Choroid plexus epithelial cell (primary cell): ENCODE measurements around the gene HSD17B3.
"Not testable (repeated sequence)": the region's sequence is repeated elsewhere in the genome, so short reads cannot be mapped to it uniquely, and the experiment has no call there.

Experiments used
- DNase-seq: peaks from one replicate; pipeline ENCODE4 v3.0.0-alpha.2; 2010; ENCODE audit warnings: low read depth
- H3K4me3 ChIP-seq: 2 replicates; pipeline ENCODE4 v1.5.1; 2011; ENCODE audit warnings: low read depth, mild to moderate bottlenecking, control low read depth, low read length, moderate library complexity
- CTCF ChIP-seq: conservative IDR thresholded peaks from 2 replicates; pipeline ENCODE4 v1.5.1; 2011; ENCODE audit warnings: low read depth, mild to moderate bottlenecking, control low read depth, inconsistent platforms, low read length, moderate library complexity

HSD17B3 gene

GRCh38 chr9:96236854-96237550 is 65.0 kb downstream of the HSD17B3 start:
- DNase-seq, result no peak
- no peak overlapping the region for H3K4me3 ChIP-seq
- no peak for TF ChIP-seq CTCF

GRCh38 chr9:96236337-96236736 is 65.6 kb downstream of the HSD17B3 start:
- H3K4me3 ChIP-seq, DNase-seq: not testable (repeated sequence)

GRCh38 chr9:96232539-96233241 is 69.3 kb downstream of the HSD17B3 start:
- H3K4me3 ChIP-seq, result no peak overlapping the region
- peak; percentile 78 for DNase-seq
- TF ChIP-seq CTCF, result peak; percentile 97

GRCh38 chr9:96232164-96232538 is 69.8 kb downstream of the HSD17B3 start:
- no peak overlapping the region for H3K4me3 ChIP-seq
- no peak for DNase-seq
- TF ChIP-seq CTCF, result no peak

GRCh38 chr9:96230002-96230401 is 72.0 kb downstream of the HSD17B3 start:
- no peak for DNase-seq
- no peak for TF ChIP-seq CTCF
- no peak overlapping the region for H3K4me3 ChIP-seq

GRCh38 chr9:96222132-96222531 is 79.8 kb downstream of the HSD17B3 start:
- DNase-seq, result peak; percentile 36
- H3K4me3 ChIP-seq, result no peak overlapping the region
- peak; percentile 72 for TF ChIP-seq CTCF

GRCh38 chr9:96219900-96220257 is 82.1 kb downstream of the HSD17B3 start:
- H3K4me3 ChIP-seq, result no peak overlapping the region
- no peak for TF ChIP-seq CTCF
- no peak for DNase-seq
